ENCODE data around the gene FCHSD1.
A peak's percentile ranks its signal among the peaks of the same experiment; 100 is the strongest.

Gene FCHSD1

GRCh38 chr5:141672841-141673813, 21.9 kb upstream of the FCHSD1 start:
- DNase-seq = no peak

DNA sequence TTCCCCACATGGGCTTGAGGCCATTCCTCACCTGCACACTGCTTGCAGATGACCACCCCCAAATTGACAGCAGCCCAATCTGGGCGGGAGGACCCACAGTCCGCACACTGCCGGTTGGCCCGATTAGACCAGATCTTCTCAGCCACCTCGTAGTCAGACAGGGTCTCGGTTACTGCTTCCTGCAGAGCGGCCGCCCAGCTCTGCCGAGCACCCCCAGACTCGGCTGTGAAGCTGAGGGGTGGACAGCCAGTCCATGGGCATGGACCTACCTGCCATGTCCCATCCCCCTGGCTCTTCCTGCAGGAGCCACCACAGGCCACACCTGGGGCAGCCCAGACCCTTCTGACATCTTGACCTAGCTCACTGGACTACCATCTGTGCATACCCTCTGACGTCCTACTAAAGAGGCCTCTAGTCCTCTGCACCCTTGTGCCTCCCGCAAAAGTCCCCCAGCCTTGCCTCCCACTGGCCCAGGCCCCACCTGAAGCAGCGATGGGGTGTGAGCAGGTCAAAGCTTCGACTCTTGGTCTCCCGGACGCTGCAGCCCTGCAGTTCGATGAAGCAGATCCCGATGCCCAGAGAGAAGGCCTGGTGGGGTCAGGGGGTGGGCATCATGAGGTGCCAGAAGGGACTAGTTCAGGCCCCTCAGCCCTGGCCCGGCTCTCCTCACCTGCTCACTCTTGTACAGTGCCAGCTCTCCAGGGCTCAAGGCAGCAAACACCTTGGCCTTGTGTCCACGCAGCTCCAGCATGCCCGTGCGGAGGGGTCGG, 21.0 kb upstream of the FCHSD1 start:
- DNase-seq = no peak

GRCh38 chr5:141669520-141669919, 18.3 kb upstream of the FCHSD1 start:
- DNase-seq = no peak

DNA sequence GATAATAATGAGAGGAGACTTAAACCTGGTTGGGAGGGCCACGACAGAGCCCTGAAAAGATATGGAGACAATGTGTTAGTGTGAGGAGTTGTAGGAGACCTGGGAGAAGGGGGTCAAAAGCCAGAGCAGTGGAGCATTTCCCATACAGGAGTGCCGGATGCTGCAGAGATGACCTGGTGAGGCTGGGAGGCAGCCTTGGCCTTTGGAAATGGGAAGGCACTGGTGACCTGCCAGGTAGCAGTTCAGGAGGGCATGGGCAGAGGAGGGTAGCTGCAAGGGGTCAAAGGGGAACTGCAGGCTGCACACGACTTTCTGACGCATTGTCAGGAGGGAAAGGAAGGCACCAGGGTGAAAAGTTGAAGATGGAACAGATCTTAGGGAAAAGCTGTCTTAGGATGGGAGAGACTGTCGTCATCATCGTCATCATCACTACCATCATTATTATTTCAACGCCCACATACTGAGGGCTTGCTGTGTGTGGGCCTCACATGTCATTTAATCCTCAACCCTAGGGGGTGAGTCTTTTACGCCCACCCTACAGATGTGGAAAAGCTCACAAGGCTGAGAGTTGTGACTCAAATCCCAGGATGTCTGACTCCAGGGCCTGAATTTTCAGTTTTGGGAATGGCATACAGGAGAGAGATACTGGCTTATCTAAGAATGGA, 17.5 kb upstream of the FCHSD1 start:
- DNase-seq = no peak

DNA sequence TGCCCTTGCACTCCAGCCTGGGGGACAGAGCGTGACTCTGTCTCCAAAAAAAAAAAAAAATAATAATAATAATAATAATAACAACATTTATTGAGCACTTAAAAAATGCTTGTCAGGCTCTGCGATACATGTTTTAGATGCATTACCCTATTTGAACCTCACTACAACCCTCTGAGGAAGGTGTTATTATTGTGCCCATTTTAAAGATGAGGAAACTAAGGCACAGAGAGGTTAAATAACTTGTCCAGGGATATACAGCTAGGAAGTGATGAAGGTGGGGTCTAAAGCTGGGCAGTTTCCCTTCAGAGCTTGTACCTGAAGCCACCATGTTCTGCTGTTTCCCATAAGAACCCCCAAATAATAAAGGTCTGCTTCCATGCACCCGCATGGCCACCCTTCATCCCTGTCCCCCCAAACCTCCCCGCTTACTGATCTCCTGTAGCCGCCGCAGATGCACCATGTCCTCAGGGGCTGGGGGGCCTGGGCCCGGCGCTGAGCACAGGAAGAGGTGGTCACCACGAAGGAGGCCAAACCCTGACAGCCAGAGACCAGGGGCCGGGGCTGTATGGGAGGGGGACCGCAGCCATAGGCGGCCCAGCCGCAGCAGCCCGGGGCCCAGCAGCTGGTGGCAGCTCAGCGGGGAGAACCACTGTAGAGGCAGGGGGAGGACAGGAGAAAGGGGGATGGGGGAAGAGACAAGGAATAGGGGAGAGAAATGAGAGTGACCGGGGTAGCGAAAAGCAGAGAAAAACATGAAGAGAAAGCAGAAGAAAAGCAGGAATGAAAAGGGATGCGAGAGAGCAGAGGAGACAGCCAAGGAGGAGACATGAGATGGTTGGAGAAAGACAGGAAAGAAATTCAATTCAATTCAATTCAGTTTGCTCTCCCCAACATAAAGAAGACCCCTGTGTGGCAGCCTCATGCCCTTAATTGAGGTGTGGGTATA, 15.1 kb upstream of the FCHSD1 start:
- no peak for DNase-seq

DNA sequence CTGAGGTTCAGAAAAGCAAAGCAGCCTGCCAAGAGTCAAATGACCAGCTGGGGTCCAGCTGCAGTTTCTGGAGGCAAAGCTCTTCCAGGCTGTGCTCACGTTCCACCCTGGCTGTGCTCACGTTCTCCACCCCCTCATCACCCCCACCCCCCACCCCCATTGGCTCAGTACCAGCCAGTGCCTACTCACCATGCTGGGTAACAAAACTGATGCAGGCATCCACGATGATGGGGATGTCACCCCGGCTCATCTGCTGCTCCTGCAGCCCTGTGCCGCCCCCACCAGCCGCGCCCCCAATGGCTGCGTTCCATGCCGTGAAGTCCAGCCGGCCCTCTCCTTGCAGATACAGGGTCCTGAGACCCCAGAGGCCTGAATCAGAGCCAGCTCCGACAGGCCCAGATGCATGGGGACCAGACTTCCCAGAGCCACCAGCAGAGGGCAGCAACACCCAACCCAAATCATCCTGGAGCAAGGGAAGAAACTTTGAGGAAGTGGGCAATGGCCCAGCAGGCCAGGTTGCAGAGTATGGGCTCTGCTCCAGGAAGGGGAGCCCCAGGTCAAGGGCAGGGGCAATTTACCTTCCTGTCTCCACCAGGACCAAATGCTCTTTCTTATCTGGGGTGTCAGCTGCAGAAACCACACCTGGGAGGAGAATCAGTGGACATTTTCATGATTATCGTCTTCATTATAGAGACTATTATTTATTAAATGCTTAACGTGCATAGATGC, 13.7 kb upstream of the FCHSD1 start:
- DNase-seq = peak; percentile 47

DNA sequence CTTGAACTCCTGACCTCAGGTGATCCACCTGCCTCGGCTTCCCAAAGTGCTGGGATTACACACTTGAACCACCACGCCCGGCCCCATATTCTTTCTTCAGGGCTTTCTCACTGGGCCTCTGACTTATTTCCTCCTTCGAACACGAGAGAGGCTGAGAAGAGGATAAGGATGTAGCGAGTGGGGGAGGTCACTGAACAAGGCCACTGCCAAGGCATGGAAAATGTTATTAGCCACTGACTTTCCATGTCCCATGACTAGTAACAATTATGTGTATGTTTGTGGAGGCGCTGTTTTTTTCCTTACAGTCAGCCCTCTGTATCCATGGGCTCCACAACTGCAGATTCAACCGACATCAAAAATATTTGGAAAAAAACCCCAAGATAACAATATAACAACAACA, 12.3 kb upstream of the FCHSD1 start:
- no peak for DNase-seq

GRCh38 chr5:141662028-141662427, 10.8 kb upstream of the FCHSD1 start:
- DNase-seq = no peak

- peak; percentile 67 for DNase-seq
Measured at GRCh38 chr5:141657937-141658545, 6.8 kb upstream of the FCHSD1 start.

DNA sequence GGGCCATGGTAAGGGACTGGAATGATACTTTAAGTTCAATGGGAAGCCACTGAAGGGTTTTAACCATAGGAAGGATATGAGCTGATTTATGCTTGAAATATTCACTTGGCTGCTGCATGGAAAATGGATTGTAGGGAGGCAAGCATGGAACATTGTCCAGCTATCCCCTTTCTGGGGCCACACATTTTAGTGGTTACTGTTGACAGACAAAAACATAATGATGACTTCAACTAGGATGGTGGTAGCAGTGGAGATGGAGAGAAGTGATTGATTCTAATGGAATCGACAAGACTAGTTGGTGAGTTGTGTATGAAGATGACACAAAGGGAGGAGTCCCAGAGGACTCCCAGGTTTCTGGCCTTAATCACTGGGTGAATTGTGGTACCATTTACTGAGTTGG, 6.2 kb upstream of the FCHSD1 start:
- no peak for DNase-seq

DNA sequence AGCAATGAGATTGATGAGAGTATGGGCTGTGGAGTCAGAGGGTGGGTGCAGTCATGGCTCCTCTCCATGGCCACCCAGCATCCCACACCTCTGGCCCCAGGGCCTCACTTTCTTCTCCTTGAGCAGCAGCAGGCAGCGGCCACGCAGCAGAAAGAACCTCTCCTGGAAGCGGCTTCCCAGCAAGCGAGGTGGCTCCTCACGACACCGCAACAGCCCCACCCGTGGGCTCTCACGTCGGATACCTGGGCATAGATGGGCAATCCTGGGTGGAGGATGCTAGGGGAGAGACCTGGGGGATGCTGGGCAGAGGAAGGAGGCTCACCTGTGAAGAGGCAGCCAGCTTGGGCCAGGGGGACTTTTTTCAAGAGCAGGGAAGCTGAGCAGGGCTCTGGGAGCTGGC, 5.2 kb upstream of the FCHSD1 start:
- no peak for DNase-seq

DNA sequence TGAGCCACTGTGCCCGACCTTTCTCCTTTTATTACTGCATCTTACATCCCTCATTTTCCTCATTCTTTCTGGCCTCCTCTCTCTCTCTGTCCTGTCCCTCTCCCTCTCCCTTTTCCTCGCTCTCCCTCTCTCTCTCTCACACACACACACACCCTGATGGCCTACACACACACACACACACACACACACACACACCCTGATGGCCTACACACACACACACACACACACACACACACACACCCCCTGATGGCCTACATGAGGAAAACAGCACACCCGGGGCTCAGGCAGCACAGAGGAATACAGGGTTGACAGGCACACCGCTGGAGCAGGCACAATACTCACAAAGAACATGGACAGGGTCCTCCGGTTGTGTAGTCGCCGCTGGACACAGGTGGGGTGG, 3.8 kb upstream of the FCHSD1 start:
- DNase-seq = no peak

DNA sequence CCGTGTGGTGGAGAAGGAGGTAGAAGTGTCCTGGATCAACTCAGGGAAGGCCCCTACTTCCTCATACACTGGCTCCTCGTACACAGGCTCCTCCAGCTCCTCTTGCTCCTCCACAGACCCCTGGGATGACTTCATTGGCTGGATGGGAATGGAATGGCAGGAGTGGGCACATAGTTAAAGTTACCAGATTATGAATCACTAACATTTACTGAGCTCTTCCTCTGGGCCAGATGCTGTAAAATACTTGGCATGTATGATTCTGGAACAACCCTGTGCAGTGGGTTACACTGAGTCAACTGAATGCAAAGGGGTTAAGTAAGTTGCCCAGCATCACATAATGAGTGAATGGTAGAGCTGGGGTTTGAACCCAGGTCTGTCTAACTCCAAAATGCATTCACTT, 3.1 kb upstream of the FCHSD1 start:
- no peak for DNase-seq

DNA sequence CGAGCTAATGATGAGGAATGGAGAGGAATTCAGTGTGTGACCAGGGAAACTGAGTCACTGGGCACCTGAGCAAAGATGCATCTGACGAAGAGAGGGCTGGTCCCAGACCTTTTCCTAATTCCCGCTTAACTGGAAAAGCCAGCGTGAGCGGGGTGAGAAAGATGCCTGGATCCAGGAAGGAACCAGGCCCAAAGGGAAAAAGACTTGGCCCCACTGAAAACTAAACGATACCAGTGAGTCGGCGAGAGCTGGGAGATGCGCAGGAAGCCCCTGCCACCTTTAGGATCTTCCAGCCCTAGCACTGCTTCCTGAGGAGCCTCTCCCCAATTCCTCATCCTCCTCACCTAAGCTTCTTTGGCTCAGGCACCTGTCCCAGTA, 499 bp upstream of the FCHSD1 start:
- DNase-seq = no peak

DNA sequence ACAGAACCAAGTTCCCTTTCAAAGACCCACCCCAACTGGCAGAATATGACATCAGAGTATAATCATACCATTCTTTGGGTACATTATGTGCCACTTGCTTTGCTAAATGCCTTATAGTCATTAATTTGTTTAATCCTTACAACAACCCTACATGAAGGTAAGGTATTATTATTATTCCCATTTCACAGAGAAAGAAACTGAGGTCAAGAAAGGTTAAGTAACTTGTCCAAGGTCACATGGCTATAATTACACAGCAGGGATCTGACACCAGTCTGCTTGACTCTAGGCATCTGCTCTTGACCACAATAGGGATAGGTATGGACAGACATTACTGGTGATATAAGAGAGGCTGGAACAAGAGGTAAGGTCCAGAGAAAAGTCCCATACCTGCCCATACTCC, 1.2 kb downstream of the FCHSD1 start:
- DNase-seq = no peak

- no peak for DNase-seq
Measured at GRCh38 chr5:141649056-141649688, 2.0 kb downstream of the FCHSD1 start.

GRCh38 chr5:141647851-141648250, 3.4 kb downstream of the FCHSD1 start:
- no peak for DNase-seq

DNA sequence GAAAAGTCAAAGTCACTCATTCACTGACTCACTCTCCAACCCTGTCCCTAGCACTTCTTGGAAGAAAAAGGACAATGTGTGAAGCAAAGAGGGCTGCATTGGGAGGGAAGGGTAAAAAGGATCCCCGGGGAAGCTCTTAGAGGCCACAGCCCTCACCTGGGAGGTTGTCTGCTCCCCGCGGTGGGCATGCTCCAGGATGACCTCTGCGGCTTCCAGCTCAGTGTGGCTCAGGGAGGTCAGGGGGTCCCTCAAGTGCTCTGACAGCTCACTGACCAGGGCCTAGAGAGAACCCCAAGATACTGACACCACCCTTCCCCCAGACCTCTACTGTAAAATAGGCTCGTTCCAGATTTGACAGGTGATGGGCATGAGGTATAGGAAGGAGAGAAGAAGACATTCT, 4.0 kb downstream of the FCHSD1 start:
- no peak for DNase-seq

- DNase-seq = no peak
Measured at GRCh38 chr5:141646026-141646425, 5.2 kb downstream of the FCHSD1 start.

- no peak for DNase-seq
Measured at GRCh38 chr5:141641634-141642267, 9.5 kb downstream of the FCHSD1 start.

Data from NK-92 treated with Interleukin-12 subunit alpha and Interleukin-12 subunit beta, amount 100 ng/mL, for 24 hours (cell line).